DOHH2 (cell line): Measurements from ENCODE around the gene NLRC3.
A peak's percentile ranks its signal among the peaks of the same experiment; 100 is the strongest.
"Not testable (repeated sequence)": the region's sequence is repeated elsewhere in the genome, so short reads cannot be mapped to it uniquely, and the experiment has no call there.

Experiments
- H3F3A ChIP-seq: fragments of 200-600 bp; sonication (generic), shearing (Covaris generic); 2 replicates; pipeline ENCODE4 v1.6.0; 2016; ENCODE audit warnings: antibody characterized with exemption, mild to moderate bottlenecking; ENCODE audit not compliant: control insufficient read depth, insufficient read depth
- H3K27ac ChIP-seq: fragments of 200-600 bp; sonication (generic); 2 replicates; pipeline ENCODE4 v1.5.1; 2014; ENCODE audit warnings: low read depth, mild to moderate bottlenecking, low read length, moderate library complexity
- H3K27me3 ChIP-seq: fragments of 200-600 bp; sonication (generic); 2 replicates; pipeline ENCODE4 v1.6.1; 2014; ENCODE audit warnings: mild to moderate bottlenecking, low read length, mixed read lengths; ENCODE audit not compliant: control insufficient read depth
- H3K36me3 ChIP-seq: fragments of 200-600 bp; sonication (generic); 2 replicates; pipeline ENCODE4 v1.6.1; 2014; ENCODE audit warnings: mild to moderate bottlenecking, low read length, moderate library complexity, mixed read lengths; ENCODE audit not compliant: control insufficient read depth
- H3K4me1 ChIP-seq: fragments of 200-600 bp; sonication (generic); 2 replicates; pipeline ENCODE4 v1.6.1; 2014; ENCODE audit warnings: mild to moderate bottlenecking, low read length, mixed read lengths; ENCODE audit not compliant: control insufficient read depth
- H3K4me2 ChIP-seq: fragments of 200-600 bp; sonication (generic); 2 replicates; pipeline ENCODE4 v1.6.0; 2014; ENCODE audit warnings: mild to moderate bottlenecking, low read length, moderate library complexity
- H3K4me3 ChIP-seq: fragments of 200-600 bp; sonication (generic); 2 replicates; pipeline ENCODE4 v1.5.1; 2014; ENCODE audit warnings: mild to moderate bottlenecking, low read length, mixed read lengths
- H3K79me2 ChIP-seq: fragments of 200-600 bp; sonication (generic); 2 replicates; pipeline ENCODE4 v1.6.1; 2014; ENCODE audit warnings: mild to moderate bottlenecking, low read length, mixed read lengths; ENCODE audit not compliant: control insufficient read depth
- H3K9me2 ChIP-seq: fragments of 200-600 bp; sonication (generic); replicated peaks from 2 replicates; pipeline ENCODE4 v1.6.1; 2014; ENCODE audit warnings: mild to moderate bottlenecking, low read length, mixed read lengths; ENCODE audit not compliant: control insufficient read depth
- H3K9me3 ChIP-seq: fragments of 200-600 bp; sonication (generic); 2 replicates; pipeline ENCODE4 v1.6.1; 2014; ENCODE audit warnings: antibody characterized with exemption, low read length, mixed read lengths; ENCODE audit not compliant: control insufficient read depth, insufficient read depth
- H4K20me1 ChIP-seq: fragments of 200-600 bp; sonication (generic); 2 replicates; pipeline ENCODE4 v1.6.0; 2014; ENCODE audit warnings: low read depth, mild to moderate bottlenecking, antibody characterized with exemption, low read length, moderate library complexity; ENCODE audit not compliant: control insufficient read depth, insufficient read depth
- EZH2phosphoT487 ChIP-seq: fragments of 200-600 bp; sonication (generic); IDR thresholded peaks from 2 replicates; pipeline ENCODE4 v1.6.1; 2017; ENCODE audit warnings: borderline replicate concordance, mild to moderate bottlenecking, antibody characterized with exemption, low read length, moderate library complexity, mixed read lengths
- TF ChIP-seq, protein P1 (sequence below): fragments of 200-600 bp; sonication (generic); IDR thresholded peaks from one replicate; pipeline ENCODE4 v1.5.1; 2014; ENCODE audit warnings: antibody characterized with exemption, mild to moderate bottlenecking, low read depth, low read length; ENCODE audit not compliant: poor library complexity, severe bottlenecking

NLRC3 gene

DNA sequence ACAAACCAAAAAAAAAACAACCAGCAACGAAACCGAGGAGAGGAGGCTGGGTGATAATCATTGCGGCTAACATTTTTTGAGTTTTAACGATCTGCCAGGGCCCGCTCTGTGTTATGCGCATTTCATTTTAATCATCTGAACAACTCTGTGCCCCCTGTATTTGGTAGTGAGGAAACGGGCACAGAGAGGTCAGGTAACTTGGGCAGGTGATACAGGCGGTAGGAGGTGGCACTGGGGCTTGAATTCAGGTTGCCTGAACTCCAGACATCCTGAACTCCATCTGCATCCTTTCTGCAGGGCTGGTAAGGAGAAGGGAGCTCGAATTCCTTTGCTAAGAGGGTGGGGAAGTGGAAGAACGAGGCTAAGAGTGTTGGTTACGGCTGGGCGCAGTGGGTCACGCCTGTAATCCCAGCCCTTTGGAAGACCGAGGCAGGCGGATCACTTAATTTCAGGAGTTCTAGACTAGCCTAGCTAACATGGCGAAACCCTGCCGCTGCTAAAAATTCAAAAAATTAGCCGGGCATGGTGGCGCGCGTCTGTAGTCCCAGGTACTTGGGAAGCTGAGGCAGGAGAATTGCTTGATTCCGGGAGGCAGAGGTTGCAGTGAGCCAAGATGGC lies 75.3 kb downstream of the NLRC3 start:
- peak overlapping the region; percentile 91 for H3K4me3 ChIP-seq
- TF ChIP-seq EZH2phosphoT487, result no peak
- H3F3A ChIP-seq, result peaks cover 5% of the 10 kb centered on the region; the same call in 1 of the 2 replicates
- no peaks in the 10 kb centered on the region for H3K9me3 ChIP-seq
- no peaks in the 10 kb centered on the region for H3K27me3 ChIP-seq
- H3K4me1 ChIP-seq, result peaks cover 34% of the 10 kb centered on the region
- peak overlapping the region; percentile 67 for H3K4me2 ChIP-seq
- H3K36me3 ChIP-seq, result no peaks in the 10 kb centered on the region
- no peaks in the 10 kb centered on the region for H3K9me2 ChIP-seq
- H4K20me1 ChIP-seq, result no peaks in the 10 kb centered on the region
- H3K79me2 ChIP-seq, result peaks cover 10% of the 10 kb centered on the region
- no peak overlapping the region for H3K27ac ChIP-seq

DNA sequence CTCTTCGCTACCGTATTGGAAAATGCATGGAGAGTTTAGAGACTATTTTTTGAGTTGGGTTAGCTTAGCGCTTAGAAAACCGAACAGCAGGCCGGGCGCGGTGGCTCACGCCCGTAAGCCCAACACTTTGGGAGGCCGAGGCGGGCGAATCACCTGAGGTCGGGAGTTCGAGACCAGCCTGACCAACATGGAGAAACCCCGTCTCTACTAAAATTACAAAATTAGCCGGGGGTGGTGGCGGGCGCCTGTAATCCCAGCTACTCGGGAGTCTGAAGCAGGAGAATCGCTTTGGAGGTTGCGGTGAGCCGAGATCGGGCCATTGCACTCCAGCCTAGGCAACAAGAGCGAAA lies 75.8 kb downstream of the NLRC3 start:
- peaks cover 34% of the 10 kb centered on the region for H3K4me1 ChIP-seq
- peak overlapping the region; percentile 91 for H3K4me3 ChIP-seq

DNA sequence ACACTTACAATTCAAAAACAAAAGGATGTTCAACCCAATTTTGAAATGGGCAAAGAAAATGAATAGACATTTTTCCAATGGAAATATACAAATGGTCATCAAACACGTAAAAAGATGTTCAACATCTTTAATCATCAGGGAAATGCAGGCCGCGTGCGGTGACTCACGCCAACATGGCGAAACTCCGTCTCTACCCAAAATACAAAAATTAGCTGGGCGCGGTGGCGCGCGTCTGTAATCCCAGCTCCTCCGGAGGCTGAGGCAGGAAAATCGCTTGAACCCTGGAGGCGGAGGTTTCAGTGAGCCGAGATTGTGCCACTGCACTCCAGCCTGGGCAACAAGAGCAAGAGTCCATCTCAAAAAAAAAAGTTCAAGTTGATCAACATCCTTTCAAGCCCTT lies 78.2 kb downstream of the NLRC3 start:
- Histone ChIP-seq H3K9me3 (no peaks in the 10 kb centered on the region), H3K27me3 (no peaks in the 10 kb centered on the region), H3K4me2 (peak overlapping the region; percentile 67), H3K9me2 (no peaks in the 10 kb centered on the region), H3K4me3 (0 out of 2 replicates have a peak overlapping the region, but pooled peaks have one; percentile 91), H3K27ac (peak overlapping the region; percentile 43; the same call in 1 of the 2 replicates), H3K79me2 (peaks cover 10% of the 10 kb centered on the region), H3F3A (peaks cover 5% of the 10 kb centered on the region; the same call in 1 of the 2 replicates), H3K4me1 (peaks cover 34% of the 10 kb centered on the region), H3K36me3 (no peaks in the 10 kb centered on the region), H4K20me1 (no peaks in the 10 kb centered on the region)
- TF ChIP-seq, protein P1, sequence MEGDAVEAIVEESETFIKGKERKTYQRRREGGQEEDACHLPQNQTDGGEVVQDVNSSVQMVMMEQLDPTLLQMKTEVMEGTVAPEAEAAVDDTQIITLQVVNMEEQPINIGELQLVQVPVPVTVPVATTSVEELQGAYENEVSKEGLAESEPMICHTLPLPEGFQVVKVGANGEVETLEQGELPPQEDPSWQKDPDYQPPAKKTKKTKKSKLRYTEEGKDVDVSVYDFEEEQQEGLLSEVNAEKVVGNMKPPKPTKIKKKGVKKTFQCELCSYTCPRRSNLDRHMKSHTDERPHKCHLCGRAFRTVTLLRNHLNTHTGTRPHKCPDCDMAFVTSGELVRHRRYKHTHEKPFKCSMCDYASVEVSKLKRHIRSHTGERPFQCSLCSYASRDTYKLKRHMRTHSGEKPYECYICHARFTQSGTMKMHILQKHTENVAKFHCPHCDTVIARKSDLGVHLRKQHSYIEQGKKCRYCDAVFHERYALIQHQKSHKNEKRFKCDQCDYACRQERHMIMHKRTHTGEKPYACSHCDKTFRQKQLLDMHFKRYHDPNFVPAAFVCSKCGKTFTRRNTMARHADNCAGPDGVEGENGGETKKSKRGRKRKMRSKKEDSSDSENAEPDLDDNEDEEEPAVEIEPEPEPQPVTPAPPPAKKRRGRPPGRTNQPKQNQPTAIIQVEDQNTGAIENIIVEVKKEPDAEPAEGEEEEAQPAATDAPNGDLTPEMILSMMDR, result no peak
- no peak for TF ChIP-seq EZH2phosphoT487

More for the DNA sequence above, 75.8 kb downstream of the NLRC3 start:
- Histone ChIP-seq H3K79me2 (peaks cover 10% of the 10 kb centered on the region), H3K4me2 (peak overlapping the region; percentile 67)
- H3K9me2 ChIP-seq, H4K20me1 ChIP-seq, H3F3A ChIP-seq, H3K36me3 ChIP-seq, H3K27ac ChIP-seq, H3K9me3 ChIP-seq, H3K27me3 ChIP-seq: not testable (repeated sequence)

DNA sequence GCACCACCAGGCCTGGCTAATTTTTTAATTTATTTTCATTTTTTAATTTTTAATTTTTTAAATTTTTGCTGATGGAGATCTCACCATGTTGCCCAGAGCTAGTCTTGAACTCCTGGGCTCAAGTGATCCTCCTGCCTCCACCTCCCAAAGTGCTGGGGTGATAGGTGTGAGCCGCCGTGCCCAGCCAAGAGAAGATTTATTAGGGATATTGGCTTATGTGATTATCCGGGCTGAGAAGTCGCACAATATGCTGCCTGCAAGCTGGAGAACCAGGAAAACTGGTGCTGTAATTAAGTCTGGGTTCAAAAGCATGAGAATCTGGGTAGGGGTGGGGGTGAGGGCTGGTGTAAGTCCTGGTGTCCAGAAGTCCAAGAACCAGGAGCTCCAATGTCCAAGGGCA lies 79.4 kb downstream of the NLRC3 start:
- Histone ChIP-seq H3K4me1 (peaks cover 34% of the 10 kb centered on the region), H3K27me3 (no peaks in the 10 kb centered on the region), H4K20me1 (no peaks in the 10 kb centered on the region), H3K36me3 (no peaks in the 10 kb centered on the region), H3K27ac (no peak overlapping the region), H3F3A (peaks cover 5% of the 10 kb centered on the region; the same call in 1 of the 2 replicates), H3K4me3 (no peak overlapping the region), H3K9me3 (no peaks in the 10 kb centered on the region), H3K4me2 (no peak overlapping the region), H3K79me2 (peaks cover 10% of the 10 kb centered on the region), H3K9me2 (no peaks in the 10 kb centered on the region)
- TF ChIP-seq, protein P1, result no peak
- TF ChIP-seq EZH2phosphoT487, result no peak
